Mesenteric fat pad (tissue), 1 donor: ENCODE data around the gene ATP6AP1. TPM values are rescaled to one million over a fixed set of nuclear protein-coding genes. Genes with fewer than 3 reads are reported as not detected.

Experiments used
- DNase-seq: peaks from one replicate; pipeline ENCODE4 v3.0.0-alpha.2; 2020; ENCODE audit warnings: low spot score
- microRNA-seq: library from miRNA; unstranded; fragments of <30 nt; microRNA quantifications from one replicate; pipeline ENCODE4 v1.2.0, GENCODE V29; 2020; ENCODE audit warnings: borderline number of aligned reads
- total RNA-seq: library from RNA; stranded (reverse); fragmentation: NEBNext Ultra II Directional; extraction: Animal tissue kit (Norgen Biotek cat#: 25700); gene quantifications from one replicate; pipeline ENCODE4 v1.2.1, GENCODE V29; 2021
- donor health status: DM: yes; HTN: yes; CAD: no.

The ATP6AP1 gene
- total RNA-seq, 1 donor from 2014 or later = 72.5 TPM

GRCh38 chrX:154486052-154486395, 57.5 kb downstream of the ATP6AP1 start:
- DNase-seq = no peak

Small RNA genes within 50 kb of the gene (microRNA-seq; reads per million reads assigned to microRNA genes)
- not detected for gene MIR6858

Other genes with a start within 250 kb of the ATP6AP1 start
- gene OPN1MW, start 246.1 kb upstream of the ATP6AP1 start, total RNA-seq = not detected
- not detected for gene OPN1MW2, start 208.9 kb upstream of the ATP6AP1 start, total RNA-seq
- gene OPN1MW3, start 171.1 kb upstream of the ATP6AP1 start, total RNA-seq = not detected
- gene TEX28, start 133.6 kb upstream of the ATP6AP1 start, total RNA-seq = not detected
- gene TKTL1, start 132.9 kb upstream of the ATP6AP1 start, total RNA-seq = 0.80 TPM
- 1,133 TPM for gene FLNA, start 54.0 kb upstream of the ATP6AP1 start, total RNA-seq
- gene EMD, start 49.4 kb upstream of the ATP6AP1 start, total RNA-seq = 57.4 TPM
- 2,424 TPM for gene RPL10, start 30.3 kb upstream of the ATP6AP1 start, total RNA-seq
- 18.9 TPM for gene DNASE1L1, start 19.4 kb upstream of the ATP6AP1 start, total RNA-seq
- gene TAFAZZIN, start 17.1 kb upstream of the ATP6AP1 start, total RNA-seq = 32.4 TPM
- gene GDI1, start 8.5 kb downstream of the ATP6AP1 start, total RNA-seq = 82.6 TPM
- gene FAM50A, start 15.5 kb downstream of the ATP6AP1 start, total RNA-seq = 88.3 TPM
- 57.2 TPM for gene PLXNA3, start 29.6 kb downstream of the ATP6AP1 start, total RNA-seq
- 13.6 TPM for gene LAGE3, start 50.6 kb downstream of the ATP6AP1 start, total RNA-seq
- 29.1 TPM for gene UBL4A, start 57.9 kb downstream of the ATP6AP1 start, total RNA-seq
- 30.4 TPM for gene SLC10A3, start 62.0 kb downstream of the ATP6AP1 start, total RNA-seq
- gene FAM3A, start 87.6 kb downstream of the ATP6AP1 start, total RNA-seq = 36.5 TPM
- gene G6PD, start 118.2 kb downstream of the ATP6AP1 start, total RNA-seq = 110 TPM
- 29.8 TPM for gene IKBKG, start 118.9 kb downstream of the ATP6AP1 start, total RNA-seq
- gene CTAG1A, start 156.5 kb downstream of the ATP6AP1 start, total RNA-seq = not detected
- gene CTAG1B, start 190.6 kb downstream of the ATP6AP1 start, total RNA-seq = not detected
- gene CTAG2, start 224.9 kb downstream of the ATP6AP1 start, total RNA-seq = not detected